ENCODE data around the gene PIP4K2C. TPM values are rescaled to one million over a fixed set of nuclear protein-coding genes. Genes with fewer than 3 reads are reported as not detected.

The PIP4K2C gene
- total and polyA plus RNA-seq, 2 experiments from 2014 or later: 10.8 to 30.6 TPM

DNA sequence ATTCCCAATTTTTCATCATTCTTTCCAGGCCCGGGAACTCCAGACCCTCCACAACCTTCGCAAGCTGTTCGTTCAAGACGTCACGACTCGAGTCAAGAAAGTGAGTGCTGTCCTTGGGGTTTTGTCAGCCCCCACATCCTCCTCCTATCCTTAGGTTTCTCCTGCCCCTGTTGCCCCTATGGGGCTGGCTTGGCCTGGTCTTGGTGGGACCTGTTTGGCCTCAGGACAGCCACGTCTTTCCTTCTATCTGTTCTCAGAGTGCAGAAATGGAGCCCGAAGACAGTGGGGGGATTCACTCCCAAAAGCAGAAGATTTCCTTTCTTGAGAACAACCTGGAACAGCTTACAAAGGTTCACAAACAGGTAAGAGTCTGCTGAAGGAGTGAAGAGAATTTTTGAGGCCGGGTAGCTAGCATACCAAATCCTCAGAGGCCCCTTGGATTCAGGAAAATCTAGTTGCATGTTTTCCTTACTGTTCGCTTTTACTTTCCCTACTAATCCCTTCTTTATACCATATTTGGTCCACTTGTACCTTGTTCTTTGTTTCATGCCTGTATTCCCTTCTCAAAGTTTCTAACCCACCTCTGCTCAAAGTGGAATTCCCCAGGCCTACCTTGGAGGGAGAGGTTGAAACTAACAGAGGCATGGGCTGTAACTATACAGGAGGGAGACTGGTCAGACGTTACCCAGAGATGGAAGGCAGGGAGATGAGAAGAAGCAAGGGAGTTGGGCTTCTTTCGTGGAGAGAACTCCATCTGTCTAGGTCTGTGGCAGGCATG is 12.8 kb upstream of the PIP4K2C start (continued):
- TF ChIP-seq, protein P1, sequence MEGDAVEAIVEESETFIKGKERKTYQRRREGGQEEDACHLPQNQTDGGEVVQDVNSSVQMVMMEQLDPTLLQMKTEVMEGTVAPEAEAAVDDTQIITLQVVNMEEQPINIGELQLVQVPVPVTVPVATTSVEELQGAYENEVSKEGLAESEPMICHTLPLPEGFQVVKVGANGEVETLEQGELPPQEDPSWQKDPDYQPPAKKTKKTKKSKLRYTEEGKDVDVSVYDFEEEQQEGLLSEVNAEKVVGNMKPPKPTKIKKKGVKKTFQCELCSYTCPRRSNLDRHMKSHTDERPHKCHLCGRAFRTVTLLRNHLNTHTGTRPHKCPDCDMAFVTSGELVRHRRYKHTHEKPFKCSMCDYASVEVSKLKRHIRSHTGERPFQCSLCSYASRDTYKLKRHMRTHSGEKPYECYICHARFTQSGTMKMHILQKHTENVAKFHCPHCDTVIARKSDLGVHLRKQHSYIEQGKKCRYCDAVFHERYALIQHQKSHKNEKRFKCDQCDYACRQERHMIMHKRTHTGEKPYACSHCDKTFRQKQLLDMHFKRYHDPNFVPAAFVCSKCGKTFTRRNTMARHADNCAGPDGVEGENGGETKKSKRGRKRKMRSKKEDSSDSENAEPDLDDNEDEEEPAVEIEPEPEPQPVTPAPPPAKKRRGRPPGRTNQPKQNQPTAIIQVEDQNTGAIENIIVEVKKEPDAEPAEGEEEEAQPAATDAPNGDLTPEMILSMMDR (conservative IDR thresholded peaks at IDR 0.05; ENCODE audit: low read depth in 2 of 2): no peak
- TF ChIP-seq ETS1 (IDR thresholded peaks at IDR 0.05): no peak
- TF ChIP-seq ZNF331 (CRISPR knock-in tag; IDR thresholded peaks at IDR 0.05; ENCODE audit: low read depth): no peak
- TF ChIP-seq STAT1 (IDR thresholded peaks at IDR 0.05; ENCODE audit: unreplicated experiment): no peak
- no peak for TF ChIP-seq JUNB (IDR thresholded peaks at IDR 0.05; ENCODE audit: unreplicated experiment)

DNA sequence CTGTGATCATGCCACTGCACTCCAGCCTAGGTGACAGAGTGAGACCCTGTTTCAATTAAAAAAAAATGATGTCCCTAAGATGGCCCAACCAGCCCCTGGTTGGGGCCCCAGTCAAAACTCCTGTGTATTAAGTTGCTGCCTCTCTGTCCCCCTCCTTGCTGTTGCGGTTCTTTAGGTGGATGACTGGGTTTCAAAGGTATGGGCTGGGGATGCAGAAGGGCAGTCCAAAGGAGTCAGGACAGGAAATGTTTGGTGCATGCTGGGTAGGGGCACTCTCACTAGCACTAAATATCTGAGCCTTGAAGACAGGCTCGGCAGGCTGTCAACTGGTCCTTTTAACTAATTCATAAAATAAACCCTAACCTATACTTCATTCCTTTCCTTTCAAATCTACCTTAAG is 12.0 kb upstream of the PIP4K2C start:
- no peak for ATAC-seq
- H3K36me3 ChIP-seq (ENCODE audit: insufficient read depth): peaks cover 5% of the 10 kb centered on the region
- Mint-ChIP-seq H3K27me3 (ENCODE audit: insufficient read depth, low read depth, poor library complexity) (peaks cover 4% of the 10 kb centered on the region), H3K9me3 (no peaks in the 10 kb centered on the region), H3K36me3 (ENCODE audit: low read depth) (peaks cover 55% of the 10 kb centered on the region), H3K27ac (no peak overlapping the region), H3K4me3 (no peak overlapping the region), H3K4me1 (peaks cover 4% of the 10 kb centered on the region; the same call in 2 of the 3 replicates)
- H3K27me3 ChIP-seq (ENCODE audit: insufficient read depth): no peaks in the 10 kb centered on the region
- no peak for DNase-seq (ENCODE audit: low spot score)
- peaks cover 10% of the 10 kb centered on the region for H4K20me1 ChIP-seq (replicated peaks; ENCODE audit: insufficient read depth)
- peaks cover 12% of the 10 kb centered on the region; the same call in 1 of the 2 replicates for H3F3A ChIP-seq (replicated peaks; ENCODE audit: low read depth)
- H3K4me3 ChIP-seq: no peak overlapping the region
- no peaks in the 10 kb centered on the region for H3K4me1 ChIP-seq (ENCODE audit: insufficient read depth)
- no peaks in the 10 kb centered on the region for H3K79me2 ChIP-seq (replicated peaks; ENCODE audit: insufficient read depth)
- no peak overlapping the region for H3K27ac ChIP-seq (ENCODE audit: low read depth)
- H3K9me2 ChIP-seq (ENCODE audit: insufficient read depth): no peaks in the 10 kb centered on the region
- H2AFZ ChIP-seq: no peak overlapping the region
- no peak overlapping the region for H3K4me2 ChIP-seq
- TF ChIP-seq, protein P1 (conservative IDR thresholded peaks at IDR 0.05; ENCODE audit: low read depth in 2 of 2): no peak
- no peak for TF ChIP-seq ETS1 (IDR thresholded peaks at IDR 0.05)
- no peak for TF ChIP-seq ZNF462 (CRISPR knock-in tag; IDR thresholded peaks at IDR 0.05)
- no peak for TF ChIP-seq ZNF114 (CRISPR knock-in tag; IDR thresholded peaks at IDR 0.05)
- TF ChIP-seq NANOG (IDR thresholded peaks at IDR 0.05; ENCODE audit: borderline replicate concordance): no peak
- TF ChIP-seq STAT1 (IDR thresholded peaks at IDR 0.05; ENCODE audit: unreplicated experiment): no peak
- TF ChIP-seq JUNB (IDR thresholded peaks at IDR 0.05; ENCODE audit: unreplicated experiment): no peak
- no peak for TF ChIP-seq POLR2AphosphoS5 (IDR thresholded peaks at IDR 0.05; ENCODE audit: low read depth)
